ENCODE data around the gene TSPAN31. TPM values are rescaled to one million over a fixed set of nuclear protein-coding genes. Genes with fewer than 3 reads are reported as not detected.

Gene TSPAN31
- total and polyA plus RNA-seq, 2 experiments from 2014 or later = 15.5 to 15.6 TPM

GRCh38 chr12:57718641-57719528, 26.0 kb upstream of the TSPAN31 start:
- Mint-ChIP-seq H3K9me3 (no peaks in the 10 kb centered on the region), H3K27ac (no peak overlapping the region), H3K4me1 (peaks cover 3% of the 10 kb centered on the region; the same call in 2 of the 3 replicates), H3K36me3 (ENCODE audit: low read depth) (peaks cover 15% of the 10 kb centered on the region), H3K27me3 (ENCODE audit: insufficient read depth, low read depth, poor library complexity) (peaks cover 11% of the 10 kb centered on the region), H3K4me3 (no peak overlapping the region)
- peaks cover 6% of the 10 kb centered on the region; the same call in 1 of the 2 replicates for H3K36me3 ChIP-seq (ENCODE audit: insufficient read depth)
- ATAC-seq (no peak), DNase-seq (ENCODE audit: low spot score) (no peak)
- H3K79me2 ChIP-seq (replicated peaks; ENCODE audit: insufficient read depth) = no peaks in the 10 kb centered on the region
- TF ChIP-seq STAT1 (IDR thresholded peaks at IDR 0.05; ENCODE audit: unreplicated experiment) (no peak), POLR2AphosphoS5 (IDR thresholded peaks at IDR 0.05; ENCODE audit: low read depth) (no peak), EZH2 (IDR thresholded peaks at IDR 0.05; ENCODE audit: low read depth, unreplicated experiment) (no peak), ZNF462 (CRISPR knock-in tag; IDR thresholded peaks at IDR 0.05) (no peak), ZNF114 (CRISPR knock-in tag; IDR thresholded peaks at IDR 0.05) (no peak), NANOG (IDR thresholded peaks at IDR 0.05; ENCODE audit: borderline replicate concordance) (no peak)
- peaks cover 11% of the 10 kb centered on the region for H3K27me3 ChIP-seq (ENCODE audit: insufficient read depth)
- H2AFZ ChIP-seq = no peak overlapping the region
- H3K4me2 ChIP-seq = no peak overlapping the region
- H3K4me1 ChIP-seq (ENCODE audit: insufficient read depth) = no peaks in the 10 kb centered on the region
- H3K4me3 ChIP-seq = no peak overlapping the region
- H3F3A ChIP-seq (replicated peaks; ENCODE audit: low read depth) = no peaks in the 10 kb centered on the region
- no peak overlapping the region for H3K27ac ChIP-seq (ENCODE audit: low read depth)
- no peaks in the 10 kb centered on the region for H4K20me1 ChIP-seq (replicated peaks; ENCODE audit: insufficient read depth)
- no peaks in the 10 kb centered on the region for H3K9me2 ChIP-seq (ENCODE audit: insufficient read depth)

Measured in GM23338 (cell line).